HepG2 (cell line): ENCODE data around the gene RNF222. TPM values are rescaled to one million over a fixed set of nuclear protein-coding genes. Genes with fewer than 3 reads are reported as not detected.

ENCODE experiments used
- ATAC-seq: fragments of 200-7000 bp; cut with Tn5 transposase; 3 replicates; pipeline ENCODE4 v1.9.1; 2020; ENCODE audit warnings: mild to moderate bottlenecking, moderate library complexity
- BruUV-seq: library from RNA; stranded (reverse); fragments of 400-500 nt; replicated peaks from 2 replicates; lab custom pipeline; 2021; lab: Mats Ljungman, UMichigan
- CTCF ChIA-PET: fragments of 300-600 bp; formaldehyde crosslinking; extraction: SDS; loops from one replicate; lab custom pipeline; 2021; ENCODE audit warnings: low total read pairs, inconsistent platforms, low intra/inter-chr PET ratio; lab: Yijun Ruan, JAX
- POLR2A ChIA-PET: fragments of 350-600 bp; sonication (Branson Sonifier 250); formaldehyde crosslinking; loops from one replicate; lab custom pipeline; 2020; ENCODE audit warnings: antibody characterized with exemption, inconsistent platforms; lab: Yijun Ruan, JAX
- DNase-seq: peaks from one replicate; pipeline ENCODE4 v3.0.0-alpha.2; 2015; ENCODE audit warnings: low spot score
- FAIRE-seq: peaks from 3 replicates; lab custom pipeline; 2011; peaks lifted over from hg19 to GRCh38; lab: Jason Lieb, UNC
- H2AFZ ChIP-seq: one replicate; pipeline ENCODE4 v1.6.1; 2011; ENCODE audit warnings: low read length, inconsistent platforms
- H3K27ac ChIP-seq: fragments of 300-600 bp; 3 replicates; pipeline ENCODE4 v1.8.0; 2011; ENCODE audit warnings: mixed run types, mild to moderate bottlenecking, mixed read lengths, low read length, inconsistent platforms; ENCODE audit not compliant: insufficient read depth; ENCODE audit errors: extremely low read length
- H3K27me3 ChIP-seq, 2 experiments: fragments of 200-600 bp in 1 of 2; 2 replicates in 1 of 2; 3 replicates in 1 of 2; pipeline versions ENCODE4 v1.6.0 to v1.8.0; 2011; ENCODE audit warnings: low read length in 2 of 2, mild to moderate bottlenecking in 2 of 2, moderate library complexity in 2 of 2, inconsistent platforms in 1 of 2; ENCODE audit not compliant: insufficient read depth in 2 of 2, control insufficient read depth in 1 of 2
- H3K36me3 ChIP-seq, 2 experiments: fragments of 200-600 bp in 1 of 2; replicated peaks in 1 of 2; 2 replicates in 1 of 2; 3 replicates in 1 of 2; pipeline versions ENCODE4 v1.5.1 to v1.8.0; 2011; ENCODE audit warnings: low read length in 2 of 2, inconsistent platforms in 1 of 2; ENCODE audit not compliant: insufficient read depth in 2 of 2, control insufficient read depth in 1 of 2
- H3K4me1 ChIP-seq: 2 replicates; pipeline ENCODE4 v1.5.1; 2012; ENCODE audit warnings: low read length, inconsistent platforms; ENCODE audit not compliant: insufficient read depth
- H3K4me2 ChIP-seq: 2 replicates; pipeline ENCODE4 v1.6.0; 2011; ENCODE audit warnings: low read depth, low read length, inconsistent platforms
- H3K4me3 ChIP-seq, 3 experiments: fragments of 200-600 bp in 1 of 3; sonication (generic), shearing (Covaris generic) in 1 of 3; replicated peaks in 1 of 3; 2 replicates each; pipeline ENCODE4 v1.5.1; 2011 to 2016; ENCODE audit warnings: low read length in 3 of 3, inconsistent platforms in 2 of 3, low read depth in 2 of 3, mild to moderate bottlenecking in 2 of 3, control low read depth in 1 of 3, mixed read lengths in 1 of 3; ENCODE audit not compliant: insufficient read depth in 1 of 3
- H3K79me2 ChIP-seq: one replicate; pipeline ENCODE4 v1.6.1; 2011; ENCODE audit warnings: low read length, inconsistent platforms; ENCODE audit not compliant: insufficient read depth
- H3K9ac ChIP-seq: 2 replicates; pipeline ENCODE4 v1.6.0; 2011; ENCODE audit warnings: mild to moderate bottlenecking, low read depth, low read length, inconsistent platforms; ENCODE audit not compliant: insufficient read depth
- H3K9me3 ChIP-seq: 2 replicates; pipeline ENCODE4 v1.5.1; 2012; ENCODE audit warnings: mild to moderate bottlenecking, low read length
- H4K20me1 ChIP-seq: 2 replicates; pipeline ENCODE4 v1.6.0; 2011; ENCODE audit warnings: inconsistent platforms, mild to moderate bottlenecking, low read length, moderate library complexity; ENCODE audit not compliant: insufficient read depth
- AGO1 ChIP-seq: fragments of 200-400 bp; formaldehyde crosslinking; IDR thresholded peaks from 2 replicates; pipeline ENCODE4 v1.6.1; 2017; ENCODE audit warnings: mild to moderate bottlenecking, low read depth, low read length, moderate library complexity; ENCODE audit not compliant: poor library complexity, severe bottlenecking
- GABPB1 ChIP-seq: IDR thresholded peaks from 2 replicates; pipeline ENCODE4 v1.6.1; 2016; ENCODE audit warnings: mild to moderate bottlenecking, missing genetic modification reagents, moderate library complexity, missing compliant biosample characterization
- IRF1 ChIP-seq: sonication (generic); formaldehyde crosslinking; IDR thresholded peaks from 2 replicates; pipeline ENCODE4 v1.4.0; 2020; ENCODE audit warnings: low read depth, mild to moderate bottlenecking, missing genetic modification reagents
- RFX3 ChIP-seq: IDR thresholded peaks from 2 replicates; pipeline ENCODE4 v1.6.1; 2016; ENCODE audit warnings: missing biosample characterization, missing genetic modification reagents
- THAP9 ChIP-seq: sonication (generic); formaldehyde crosslinking; IDR thresholded peaks from 2 replicates; pipeline ENCODE4; 2020; ENCODE audit warnings: missing genetic modification reagents, mild to moderate bottlenecking, borderline replicate concordance
- ZNF24 ChIP-seq: fragments of 450-650 bp; IDR thresholded peaks from 2 replicates; pipeline ENCODE4 v1.6.1; 2017; ENCODE audit warnings: antibody characterized with exemption, mild to moderate bottlenecking
- WGBS: methylation state at CpG from one replicate; pipeline ENCODE4 v1.1.6; 2017; ENCODE audit warnings: low lambda C conversion rate; 5-methylcytosine and 5-hydroxymethylcytosine counted together
- in situ Hi-C: cut with HindIII; loops from 2 replicates; pipeline ENCODE4 v1.10.0; 2017; ENCODE audit warnings: low pct_unique_long_range_greater_than_20kb; ENCODE audit not compliant: extremely low pct_ligation_motif_present
- intact Hi-C: fragments of 100-400 bp; cut with micrococcal nuclease; formaldehyde crosslinking; loops from one replicate; pipeline ENCODE4 v1.10.0; 2022; ENCODE audit not compliant: unreplicated experiment
- polyA plus RNA-seq, 8 experiments: library from polyadenylated mRNA; depleted of rRNA in 3 of 8; stranded (reverse) in 7 of 8; unstranded in 1 of 8; fragments of >200 nt; fragmentation: Illumina TruSeq in 4 of 8; extraction: Trizol in 4 of 8; gene quantifications; 2 replicates each; pipeline versions ENCODE4 v1.2.1 to v1.2.3, GENCODE V29; 2011 to 2016; ENCODE audit warnings: low read depth in 4 of 8, missing spikeins in 1 of 8, mixed read lengths in 1 of 8; ENCODE audit not compliant: insufficient read depth in 1 of 8
- total RNA-seq, 5 experiments: library from RNA; depleted of rRNA; stranded (reverse); fragments of >200 nt; fragmentation: Illumina TruSeq; extraction: Trizol; gene quantifications; 2 replicates each; pipeline ENCODE4 v1.2.3, GENCODE V29; 2016; ENCODE audit warnings: low read depth in 1 of 5

The RNF222 gene
- total and polyA plus RNA-seq, 2 of the 13 experiments (the other 11 are each of a cell fraction or from before 2014, with no cell fraction given) = not detected

GRCh38 chr17:8357910-8358309 is 39.7 kb downstream of the RNF222 start (continued):
- TF ChIP-seq THAP9 (CRISPR knock-in tag) (no peak), IRF1 (CRISPR knock-in tag) (no peak)
- TF ChIP-seq, all 625 proteins: peak for 0

- Histone ChIP-seq H3K4me2 (no peak overlapping the region), H3K36me3 (no peaks in the 10 kb centered on the region), H3K9me3 (no peaks in the 10 kb centered on the region), H3K79me2 (no peaks in the 10 kb centered on the region), H3K27ac (no peak overlapping the region), H4K20me1 (no peaks in the 10 kb centered on the region), H3K9ac (no peak overlapping the region), H3K27me3 (peaks cover 0 to 5% of the 10 kb centered on the region in 2 experiments; a peak in 2 of 5 replicates), H3K4me3 (no peak overlapping the region), H2AFZ (no peak overlapping the region), H3K4me1 (no peaks in the 10 kb centered on the region)
- ChIA-PET CTCF (no interaction called here), POLR2A (no interaction called here)
- BruUV-seq = no TSS peak
- no peak for ATAC-seq
- intact Hi-C loops = no loop called here
- WGBS = 53% methylated on average over 8 of the region's 8 CpGs
- no peak for DNase-seq
- FAIRE-seq = no peak
- in situ Hi-C loops = no loop called here
- TF ChIP-seq AGO1 = no peak
- TF ChIP-seq RFX3 (CRISPR knock-in tag) = no peak
- no peak for TF ChIP-seq ZNF24
- TF ChIP-seq GABPB1 (CRISPR knock-in tag) = no peak
Observed at GRCh38 chr17:8354236-8354635, 43.4 kb downstream of the RNF222 start.
